ENCODE measurements around the gene SAXO1.

DNA sequence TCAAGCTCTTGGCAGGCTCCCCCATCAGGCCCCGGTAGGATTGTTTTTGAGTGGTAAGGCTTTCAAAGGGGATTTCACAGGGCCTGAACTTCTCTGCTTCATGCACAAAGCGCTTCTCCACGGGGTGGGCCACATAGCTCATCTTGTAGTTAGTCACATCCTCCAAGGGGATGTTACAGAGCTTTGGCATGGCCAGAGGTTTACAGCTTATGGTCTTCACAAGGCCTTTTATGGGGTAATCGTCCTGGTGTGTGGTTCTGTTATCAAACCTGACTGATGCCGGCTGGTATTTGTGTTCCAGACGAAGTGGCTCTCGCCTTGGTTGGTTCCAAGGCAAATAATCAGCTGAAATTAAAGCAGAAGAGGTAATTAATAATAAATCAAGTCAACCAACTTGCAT is 104.3 kb downstream of the SAXO1 start:
- TF ChIP-seq POLR2AphosphoS5 (IDR thresholded peaks at IDR 0.05; ENCODE audit: low read depth, low read length) = no peak
- TF ChIP-seq, protein P1, sequence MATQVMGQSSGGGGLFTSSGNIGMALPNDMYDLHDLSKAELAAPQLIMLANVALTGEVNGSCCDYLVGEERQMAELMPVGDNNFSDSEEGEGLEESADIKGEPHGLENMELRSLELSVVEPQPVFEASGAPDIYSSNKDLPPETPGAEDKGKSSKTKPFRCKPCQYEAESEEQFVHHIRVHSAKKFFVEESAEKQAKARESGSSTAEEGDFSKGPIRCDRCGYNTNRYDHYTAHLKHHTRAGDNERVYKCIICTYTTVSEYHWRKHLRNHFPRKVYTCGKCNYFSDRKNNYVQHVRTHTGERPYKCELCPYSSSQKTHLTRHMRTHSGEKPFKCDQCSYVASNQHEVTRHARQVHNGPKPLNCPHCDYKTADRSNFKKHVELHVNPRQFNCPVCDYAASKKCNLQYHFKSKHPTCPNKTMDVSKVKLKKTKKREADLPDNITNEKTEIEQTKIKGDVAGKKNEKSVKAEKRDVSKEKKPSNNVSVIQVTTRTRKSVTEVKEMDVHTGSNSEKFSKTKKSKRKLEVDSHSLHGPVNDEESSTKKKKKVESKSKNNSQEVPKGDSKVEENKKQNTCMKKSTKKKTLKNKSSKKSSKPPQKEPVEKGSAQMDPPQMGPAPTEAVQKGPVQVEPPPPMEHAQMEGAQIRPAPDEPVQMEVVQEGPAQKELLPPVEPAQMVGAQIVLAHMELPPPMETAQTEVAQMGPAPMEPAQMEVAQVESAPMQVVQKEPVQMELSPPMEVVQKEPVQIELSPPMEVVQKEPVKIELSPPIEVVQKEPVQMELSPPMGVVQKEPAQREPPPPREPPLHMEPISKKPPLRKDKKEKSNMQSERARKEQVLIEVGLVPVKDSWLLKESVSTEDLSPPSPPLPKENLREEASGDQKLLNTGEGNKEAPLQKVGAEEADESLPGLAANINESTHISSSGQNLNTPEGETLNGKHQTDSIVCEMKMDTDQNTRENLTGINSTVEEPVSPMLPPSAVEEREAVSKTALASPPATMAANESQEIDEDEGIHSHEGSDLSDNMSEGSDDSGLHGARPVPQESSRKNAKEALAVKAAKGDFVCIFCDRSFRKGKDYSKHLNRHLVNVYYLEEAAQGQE (IDR thresholded peaks at IDR 0.05; ENCODE audit: insufficient read depth in 1 of 2, low read depth in 2 of 2, low read length in 2 of 2) = no peak
- no peak for TF ChIP-seq FOXP2 (optimal IDR thresholded peaks at IDR 0.05; ENCODE audit: borderline replicate concordance, extremely low read depth, extremely low read length, insufficient read depth)
- TF ChIP-seq SIN3A (IDR thresholded peaks at IDR 0.05; ENCODE audit: borderline replicate concordance, insufficient read depth, low read length) = no peak
